Activated naive CD4-positive, alpha-beta T cell treated with anti-CD3 and anti-CD28 coated beads for 36 hours (primary cell): Measurements from ENCODE around the gene SCTR. TPM values are rescaled to one million over a fixed set of nuclear protein-coding genes. Genes with fewer than 3 reads are reported as not detected.
A peak's percentile ranks its signal among the peaks of the same experiment; 100 is the strongest.

Experiments used
- CTCF ChIA-PET: fragments of 350-600 bp; sonication (Branson Sonifier 250); formaldehyde crosslinking; loops from one replicate; lab custom pipeline; 2021; ENCODE audit warnings: antibody characterized with exemption; lab: Charles Lee
- DNase-seq: peaks from one replicate; pipeline ENCODE4 v3.0.0-alpha.2; 2020
- H3K27ac Mint-ChIP-seq: one replicate; pipeline ENCODE4 v1.8.0; 2021; ENCODE audit warnings: mild to moderate bottlenecking, mixed read lengths
- H3K27me3 Mint-ChIP-seq: one replicate; pipeline ENCODE4 v1.8.0; 2021; ENCODE audit warnings: low read depth, mixed read lengths
- H3K36me3 Mint-ChIP-seq: one replicate; pipeline ENCODE4 v1.8.0; 2021; ENCODE audit warnings: low read depth, mixed read lengths
- H3K4me1 Mint-ChIP-seq: one replicate; pipeline ENCODE4 v1.8.0; 2021; ENCODE audit warnings: low read depth, mixed read lengths
- H3K4me3 Mint-ChIP-seq: one replicate; pipeline ENCODE4 v1.8.0; 2021; ENCODE audit warnings: mild to moderate bottlenecking, moderate library complexity, mixed read lengths
- H3K9me3 Mint-ChIP-seq: one replicate; pipeline ENCODE4 v1.8.0; 2021; ENCODE audit warnings: mixed read lengths
- intact Hi-C: fragments of 100-400 bp; cut with micrococcal nuclease; formaldehyde crosslinking; loops from one replicate; pipeline ENCODE4 v1.15.1; 2023
- total RNA-seq, 2 experiments: library from RNA; stranded (reverse); gene quantifications; one replicate each; pipeline ENCODE4 v1.2.3, GENCODE V29; 2021

SCTR gene
- total RNA-seq, 2 experiments from 2014 or later: not detected

DNA sequence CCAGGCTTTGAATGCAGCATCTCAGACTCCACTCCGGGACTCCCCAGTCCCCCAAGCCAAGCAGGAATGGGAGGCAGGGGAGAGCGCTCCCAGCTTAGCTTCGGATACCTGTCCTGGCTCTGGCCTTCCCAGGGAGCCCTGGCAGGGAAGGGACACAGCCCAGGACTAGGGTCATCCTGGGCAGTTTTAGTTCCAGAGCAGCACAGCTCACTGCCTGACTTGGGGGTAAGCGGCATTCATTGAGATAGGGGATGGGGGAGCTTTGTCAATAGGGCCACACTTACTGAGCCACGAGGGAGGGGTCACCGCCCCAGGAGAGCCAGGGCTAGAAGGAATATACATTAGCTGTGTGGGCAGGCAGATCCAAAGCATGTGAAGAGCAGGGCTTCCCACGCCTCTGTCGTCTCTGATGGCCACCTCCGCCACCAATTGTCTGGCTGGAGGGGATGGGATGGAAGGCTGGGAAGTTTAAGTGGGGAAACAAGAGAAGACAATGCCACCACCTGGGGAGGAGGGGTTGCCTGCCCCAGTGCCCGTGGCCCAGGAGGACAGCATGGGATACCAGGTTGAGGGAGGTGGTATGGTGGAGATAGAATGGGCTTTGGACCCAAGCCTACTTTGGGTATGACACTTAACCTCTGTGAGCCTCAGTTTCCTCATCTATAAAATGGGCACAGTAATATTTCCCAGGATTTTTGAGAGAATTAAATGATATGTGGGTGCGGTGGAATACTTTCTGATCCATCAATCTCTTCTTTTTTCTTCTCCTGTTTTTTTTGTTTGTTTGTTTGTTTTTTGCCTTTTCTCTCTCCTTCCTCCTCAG, 40.2 kb downstream of the SCTR start:
- CTCF ChIA-PET: interaction anchor here (1.3 kb wide), 1 partner anchor 157 kb away, joined by 3 read pairs; no protein-coding TSS in a partner anchor
- Mint-ChIP-seq H3K4me3 (no peak overlapping the region), H3K27ac (no peak overlapping the region), H3K9me3 (no peaks in the 10 kb centered on the region), H3K4me1 (no peaks in the 10 kb centered on the region), H3K36me3 (no peaks in the 10 kb centered on the region), H3K27me3 (no peaks in the 10 kb centered on the region)
- intact Hi-C loops: no loop called here
- DNase-seq: no peak

DNA sequence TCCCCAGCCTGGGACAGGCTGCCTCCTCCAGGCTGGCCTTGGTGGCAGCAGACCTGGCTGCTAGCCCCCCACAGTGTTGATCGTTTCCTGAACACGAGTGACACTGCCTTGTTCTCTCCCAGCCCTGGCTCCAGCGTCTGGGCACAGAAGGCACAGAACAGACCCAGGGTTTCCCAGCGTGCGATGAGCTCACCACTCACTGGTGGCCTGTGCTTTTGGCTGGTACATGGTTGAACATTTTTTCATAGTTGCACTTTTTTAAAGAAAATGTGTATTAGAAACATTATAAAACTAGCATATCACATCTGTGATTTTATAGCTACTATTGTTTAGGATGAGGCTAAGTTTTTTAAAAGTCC, 40.9 kb downstream of the SCTR start:
- no peak overlapping the region for H3K27ac Mint-ChIP-seq
- intact Hi-C loops: no loop called here
- no peak overlapping the region for H3K4me3 Mint-ChIP-seq
- no peaks in the 10 kb centered on the region for H3K27me3 Mint-ChIP-seq
- H3K4me1 Mint-ChIP-seq: no peaks in the 10 kb centered on the region
- DNase-seq: no peak
- H3K36me3 Mint-ChIP-seq: no peaks in the 10 kb centered on the region
- no peaks in the 10 kb centered on the region for H3K9me3 Mint-ChIP-seq
- CTCF ChIA-PET: interaction anchor here (1.3 kb wide), 1 partner anchor 158 kb away, joined by 3 read pairs; no protein-coding TSS in a partner anchor

DNA sequence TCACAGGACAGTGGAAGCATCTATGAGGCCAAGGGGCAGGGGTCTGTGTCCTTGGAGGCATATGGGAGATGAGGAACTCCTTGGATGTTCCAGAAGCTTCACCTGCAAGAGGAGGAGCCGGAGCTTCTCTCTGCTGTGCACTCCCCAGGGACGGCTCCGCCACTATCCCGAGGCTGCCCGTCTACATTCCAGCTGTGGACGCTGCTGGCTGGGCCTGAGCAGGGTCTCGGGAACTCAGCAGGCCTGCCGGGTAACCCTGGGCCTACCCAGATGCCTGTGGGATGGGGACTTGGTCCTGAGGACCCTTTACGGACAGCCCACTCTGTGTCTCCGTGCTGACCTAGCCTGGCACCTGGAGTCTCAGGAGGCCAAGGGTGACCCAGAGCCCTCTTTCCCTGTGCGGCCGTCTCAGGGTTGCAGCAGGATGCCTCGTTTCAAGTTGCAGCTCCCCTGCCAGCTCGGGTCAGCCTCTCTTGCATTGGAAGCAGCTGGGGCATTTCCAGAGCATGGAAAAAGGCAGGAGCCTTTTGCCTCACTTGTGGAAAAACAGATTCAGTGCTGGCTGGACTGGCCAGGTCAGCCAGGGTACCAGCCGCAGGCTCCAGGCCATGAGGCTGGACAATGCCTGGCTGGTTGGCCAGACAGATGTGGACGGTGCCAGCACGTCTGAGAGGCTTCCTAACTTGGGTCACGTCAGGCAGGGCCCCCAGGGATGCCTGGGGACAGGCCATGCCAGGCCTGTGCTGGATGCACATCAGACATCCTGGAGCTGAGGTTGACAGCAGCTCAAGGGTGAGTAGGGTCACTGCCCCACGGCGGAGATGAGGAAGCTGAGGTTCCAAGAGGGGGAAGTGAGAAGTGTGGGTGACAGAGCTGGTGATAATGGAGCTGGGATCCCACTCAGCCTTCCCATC, 41.5 kb downstream of the SCTR start:
- H3K9me3 Mint-ChIP-seq: no peaks in the 10 kb centered on the region
- no peaks in the 10 kb centered on the region for H3K27me3 Mint-ChIP-seq
- CTCF ChIA-PET: interaction anchor here (1.3 kb wide), 1 partner anchor 158 kb away, joined by 3 read pairs; no protein-coding TSS in a partner anchor
- DNase-seq: no peak
- H3K4me3 Mint-ChIP-seq: no peak overlapping the region
- no peak overlapping the region for H3K27ac Mint-ChIP-seq
- H3K36me3 Mint-ChIP-seq: no peaks in the 10 kb centered on the region
- intact Hi-C loops: no loop called here
- H3K4me1 Mint-ChIP-seq: no peaks in the 10 kb centered on the region

DNA sequence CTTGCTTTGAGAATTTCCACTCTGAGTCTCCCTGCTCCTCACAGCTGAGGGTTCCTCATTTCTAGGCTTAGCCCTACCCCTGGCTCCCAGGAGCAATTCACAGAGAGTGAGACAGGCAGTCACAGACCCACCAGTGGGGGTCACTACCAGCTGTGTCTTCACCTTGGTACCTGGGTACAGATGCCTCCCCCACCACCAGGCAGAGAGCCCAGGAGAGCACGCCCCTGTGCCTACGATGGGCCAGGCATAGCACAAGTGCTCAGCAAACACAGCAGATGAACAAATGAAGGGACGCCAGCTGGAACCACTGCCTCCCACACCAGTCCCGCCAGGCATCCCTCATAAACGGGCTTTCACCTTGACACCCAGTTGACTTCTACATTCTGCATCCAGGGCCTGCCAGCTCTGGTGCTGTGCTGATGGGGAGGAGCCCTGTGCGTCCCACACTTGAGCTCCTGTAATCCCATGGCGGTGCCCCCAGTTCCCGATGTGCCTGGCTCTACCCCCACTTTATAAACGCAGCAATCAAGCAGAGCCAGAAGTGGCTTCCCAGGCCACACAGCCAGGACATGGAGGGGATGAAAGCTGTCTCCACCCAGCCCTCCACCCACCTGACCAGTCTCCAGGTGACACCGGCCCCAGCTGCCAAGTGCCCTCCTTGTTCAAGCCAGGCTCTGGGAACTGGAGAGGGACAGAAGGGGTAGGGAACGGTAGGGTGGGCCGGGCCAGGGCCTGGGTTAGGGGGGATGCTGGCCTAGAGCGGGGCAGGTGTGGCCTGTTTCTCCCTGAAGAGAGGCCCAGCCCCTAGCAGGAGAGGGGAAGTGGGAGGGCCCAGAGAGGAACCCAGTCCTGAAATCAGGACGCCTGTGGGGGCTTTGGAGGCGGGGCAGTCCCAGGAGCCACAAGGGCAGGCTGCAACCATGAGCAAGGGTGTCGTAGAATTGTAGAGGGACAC, 42.5 kb downstream of the SCTR start:
- CTCF ChIA-PET: interaction anchor here (1.3 kb wide), 1 partner anchor 18 kb away, joined by 3 read pairs; no protein-coding TSS in a partner anchor
- intact Hi-C loops: no loop called here
- Mint-ChIP-seq H3K9me3 (no peaks in the 10 kb centered on the region), H3K27me3 (peaks cover 2% of the 10 kb centered on the region), H3K27ac (no peak overlapping the region), H3K36me3 (no peaks in the 10 kb centered on the region), H3K4me3 (no peak overlapping the region), H3K4me1 (no peaks in the 10 kb centered on the region)
- DNase-seq: no peak

DNA sequence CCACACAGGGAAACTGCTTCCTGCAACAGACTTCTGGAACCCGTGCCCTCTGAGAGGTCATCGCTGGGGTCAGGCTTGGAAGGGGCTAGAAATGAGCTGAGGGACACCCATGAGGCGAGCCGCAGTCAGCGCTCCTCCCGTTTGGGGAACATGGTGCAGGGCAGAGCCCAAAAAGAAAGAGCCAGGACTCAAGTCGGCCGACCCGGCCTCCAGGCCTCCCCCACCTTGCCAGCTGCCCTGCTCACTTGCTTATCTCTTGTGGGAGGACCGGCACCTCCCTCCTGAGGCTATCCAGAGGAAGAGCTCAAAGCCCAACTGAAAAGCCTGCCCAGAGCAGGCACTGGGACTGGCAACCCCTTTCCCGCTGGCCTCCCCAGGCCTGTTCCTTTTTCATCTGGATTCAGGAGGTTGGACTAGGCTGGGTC, 43.6 kb downstream of the SCTR start:
- intact Hi-C loops: no loop called here
- no peak overlapping the region for H3K27ac Mint-ChIP-seq
- CTCF ChIA-PET: interaction anchor here (1.3 kb wide), 2 partner anchors 13 to 17 kb away, joined by 3 read pairs; no protein-coding TSS in a partner anchor
- H3K9me3 Mint-ChIP-seq: no peaks in the 10 kb centered on the region
- no peaks in the 10 kb centered on the region for H3K36me3 Mint-ChIP-seq
- no peak for DNase-seq
- no peaks in the 10 kb centered on the region for H3K4me1 Mint-ChIP-seq
- H3K27me3 Mint-ChIP-seq: peaks cover 9% of the 10 kb centered on the region
- no peak overlapping the region for H3K4me3 Mint-ChIP-seq

DNA sequence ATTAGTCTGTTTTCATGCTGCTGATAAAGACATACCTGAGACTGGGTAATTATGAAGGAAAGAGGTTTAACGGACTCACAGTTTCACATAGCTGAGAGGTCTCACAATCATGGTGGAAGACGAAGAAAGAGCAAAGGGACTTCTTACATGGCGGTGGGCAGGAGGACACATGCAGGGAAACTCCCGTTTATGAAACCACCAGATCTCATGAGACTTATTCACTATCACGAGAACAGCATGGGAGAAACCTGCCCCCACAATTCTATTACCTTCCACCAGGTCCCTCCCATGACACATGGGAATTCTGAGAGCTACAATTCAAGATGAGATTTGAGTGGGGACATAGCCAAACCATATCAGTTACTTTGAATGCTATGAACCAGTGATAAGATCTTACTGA, 44.1 kb downstream of the SCTR start:
- CTCF ChIA-PET: interaction anchor here (1.0 to 1.3 kb wide), 4 partner anchors 13 to 73 kb away, joined by 3 to 4 read pairs (median 4); no protein-coding TSS in a partner anchor

DNA sequence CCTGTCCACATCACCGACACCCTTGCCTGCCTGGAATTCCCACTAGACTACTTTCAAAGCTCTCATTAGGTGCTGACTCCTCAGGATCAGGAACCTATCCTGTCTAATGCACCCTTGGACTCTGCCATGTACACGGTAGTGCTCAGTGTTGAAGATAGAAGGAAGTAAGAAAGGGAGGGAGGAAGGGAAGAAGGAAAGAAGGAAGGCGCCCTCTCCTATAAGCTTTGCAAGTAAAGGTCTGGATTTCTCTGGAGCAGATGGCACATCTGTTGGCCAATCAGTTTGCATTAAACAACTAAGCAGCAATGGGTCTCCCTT, 45.3 kb downstream of the SCTR start:
- DNase-seq: no peak
- Mint-ChIP-seq H3K4me1 (no peaks in the 10 kb centered on the region), H3K36me3 (no peaks in the 10 kb centered on the region), H3K9me3 (no peaks in the 10 kb centered on the region), H3K27me3 (peaks cover 9% of the 10 kb centered on the region), H3K4me3 (no peak overlapping the region), H3K27ac (no peak overlapping the region)
- intact Hi-C loops: loop anchor here (10.0 kb wide), 1 partner anchor 184 kb away; no protein-coding TSS in a partner anchor
- CTCF ChIA-PET: interaction anchor here (0.9 to 1.3 kb wide), 2 partner anchors 70 to 72 kb away, joined by 3 to 4 read pairs; no protein-coding TSS in a partner anchor

More for the DNA sequence above, 44.1 kb downstream of the SCTR start:
- intact Hi-C loops: no loop called here
- Mint-ChIP-seq H3K27ac (no peak overlapping the region), H3K4me1 (no peaks in the 10 kb centered on the region), H3K4me3 (no peak overlapping the region), H3K27me3 (peaks cover 9% of the 10 kb centered on the region), H3K36me3 (no peaks in the 10 kb centered on the region), H3K9me3 (no peaks in the 10 kb centered on the region)
- DNase-seq: no peak

DNA sequence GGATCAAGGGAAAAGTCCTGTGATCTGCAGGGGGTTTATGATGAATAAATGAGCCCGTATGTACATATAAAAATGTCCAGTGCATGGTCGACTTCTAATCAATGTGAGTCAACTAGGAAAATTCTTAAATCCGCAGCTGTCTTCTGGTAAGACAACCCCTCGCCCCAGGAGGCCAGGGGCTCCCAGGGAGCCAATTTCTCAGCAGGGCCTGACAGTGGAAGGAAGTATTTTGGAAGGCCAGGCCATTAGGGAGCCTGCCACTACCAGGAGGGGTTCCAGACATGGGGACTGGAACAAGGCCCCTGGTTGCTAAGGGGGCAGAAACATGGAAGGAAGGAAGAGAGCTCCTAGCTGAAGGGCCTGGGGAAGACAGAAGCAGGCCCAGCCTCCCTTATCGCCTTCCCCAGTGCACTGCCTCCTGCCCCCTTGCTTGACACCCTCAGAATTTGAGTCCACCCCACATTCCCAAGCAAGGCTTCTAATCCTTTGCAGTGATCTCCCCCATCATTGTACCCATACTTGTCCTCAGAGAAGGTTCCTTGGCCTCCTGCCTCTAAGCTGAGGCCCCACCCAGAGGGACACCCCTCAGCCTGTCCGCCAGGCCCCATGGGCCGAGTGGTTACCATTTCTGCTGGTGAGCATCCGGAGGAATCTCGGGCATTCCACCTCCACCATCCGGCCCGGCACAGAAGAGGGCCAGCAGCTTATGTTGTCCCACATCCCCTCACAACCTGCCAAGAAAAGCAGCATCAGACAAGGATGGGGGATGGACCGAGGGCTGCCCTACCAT, 45.9 kb downstream of the SCTR start:
- intact Hi-C loops: loop anchor here (10.0 kb wide), 1 partner anchor 184 kb away; no protein-coding TSS in a partner anchor
- H3K36me3 Mint-ChIP-seq: no peaks in the 10 kb centered on the region
- H3K27me3 Mint-ChIP-seq: peaks cover 9% of the 10 kb centered on the region
- no peaks in the 10 kb centered on the region for H3K4me1 Mint-ChIP-seq
- no peak overlapping the region for H3K4me3 Mint-ChIP-seq
- CTCF ChIA-PET: no interaction called here
- DNase-seq: no peak
- no peaks in the 10 kb centered on the region for H3K9me3 Mint-ChIP-seq
- no peak overlapping the region for H3K27ac Mint-ChIP-seq

DNA sequence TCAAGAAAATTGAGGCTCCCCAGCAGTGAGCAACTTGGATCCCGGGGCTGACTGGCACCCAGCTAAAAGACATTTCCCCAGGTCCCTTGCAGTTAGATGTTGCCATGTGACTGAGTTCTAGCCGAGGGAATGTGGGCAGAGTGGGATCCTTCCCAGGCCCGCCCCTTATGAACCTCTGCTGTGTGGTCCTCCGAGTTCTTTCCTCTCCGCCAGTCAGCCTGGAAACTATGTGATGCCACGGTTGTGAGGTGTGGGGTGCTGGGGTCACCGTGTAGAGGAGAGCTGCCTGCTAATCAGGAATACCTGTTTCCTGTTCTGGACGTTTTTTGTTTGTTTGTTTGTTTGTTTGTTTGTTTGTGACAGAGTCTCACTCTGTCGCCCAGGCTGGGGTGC, 47.2 kb downstream of the SCTR start:
- CTCF ChIA-PET: interaction anchor here (0.6 to 1.9 kb wide), 14 partner anchors 9 to 704 kb away, joined by 3 to 19 read pairs (median 6); no protein-coding TSS in a partner anchor
- Mint-ChIP-seq H3K9me3 (no peaks in the 10 kb centered on the region), H3K27ac (no peak overlapping the region), H3K4me3 (no peak overlapping the region), H3K27me3 (peaks cover 9% of the 10 kb centered on the region), H3K36me3 (no peaks in the 10 kb centered on the region), H3K4me1 (no peaks in the 10 kb centered on the region)
- intact Hi-C loops: loop anchor here (10.0 kb wide), 1 partner anchor 182 kb away; no protein-coding TSS in a partner anchor
- DNase-seq: no peak

DNA sequence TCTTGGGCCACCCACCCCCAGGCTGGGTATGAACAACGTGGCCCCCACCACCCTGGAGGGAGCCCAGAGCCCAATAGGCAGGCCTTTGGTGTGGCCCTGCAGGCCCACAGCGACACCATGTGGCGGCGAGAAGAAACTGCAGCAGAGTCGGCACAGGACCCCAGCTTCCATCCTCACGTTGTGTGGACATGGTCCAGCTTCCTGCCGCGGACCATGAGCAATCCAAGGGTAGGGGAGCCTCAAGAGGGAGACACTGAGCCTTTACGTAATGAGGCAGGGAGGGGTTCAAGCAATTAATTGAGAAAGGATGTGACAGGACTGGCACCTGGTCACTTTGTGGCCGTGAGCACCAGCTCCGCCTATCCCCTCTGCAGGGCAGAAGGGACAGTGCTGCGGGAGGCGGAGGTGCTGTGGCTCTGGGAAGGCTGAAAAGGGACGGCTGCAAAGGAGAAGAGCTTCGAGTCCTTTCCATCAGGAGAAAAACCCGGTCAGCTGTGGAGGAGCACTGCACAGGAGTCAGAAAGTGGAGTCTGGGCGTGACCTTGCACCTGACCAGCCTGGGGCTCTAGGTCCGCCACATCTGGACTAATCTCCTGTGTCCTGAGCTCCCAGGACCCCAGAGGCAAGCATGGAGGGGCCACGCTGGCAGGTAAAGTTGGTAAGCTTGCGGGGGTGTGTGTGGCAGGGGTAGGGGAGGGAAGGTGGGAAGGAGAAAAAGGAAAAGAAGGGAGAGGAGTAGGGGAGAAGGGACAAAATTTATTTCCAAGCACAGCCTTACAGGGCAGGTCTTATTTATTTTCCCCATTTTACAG, 47.8 kb downstream of the SCTR start:
- peak; percentile 39 for DNase-seq
- no peaks in the 10 kb centered on the region for H3K36me3 Mint-ChIP-seq
- no peak overlapping the region for H3K4me3 Mint-ChIP-seq
- no peaks in the 10 kb centered on the region for H3K4me1 Mint-ChIP-seq
- H3K9me3 Mint-ChIP-seq: no peaks in the 10 kb centered on the region
- CTCF ChIA-PET: interaction anchor here (0.5 to 1.9 kb wide), 17 partner anchors 9 to 705 kb away, joined by 3 to 19 read pairs (median 5); no protein-coding TSS in a partner anchor
- intact Hi-C loops: loop anchor here (1.0 to 10.0 kb wide), 4 partner anchors 69 to 594 kb away; no protein-coding TSS in a partner anchor
- peaks cover 9% of the 10 kb centered on the region for H3K27me3 Mint-ChIP-seq
- H3K27ac Mint-ChIP-seq: no peak overlapping the region
